Stimulated activated CD4-positive, alpha-beta T cell treated with anti-CD3 and anti-CD28 coated beads, Interleukin-15, amount 100 ng/mL, for 24 hours (primary cell): Measurements from ENCODE around the gene DOCK6.
A peak's percentile ranks its signal among the peaks of the same experiment; 100 is the strongest.

Experiments
- DNase-seq: peaks from one replicate; pipeline ENCODE4 v3.0.0-alpha.2; 2020

DOCK6 gene

DNA sequence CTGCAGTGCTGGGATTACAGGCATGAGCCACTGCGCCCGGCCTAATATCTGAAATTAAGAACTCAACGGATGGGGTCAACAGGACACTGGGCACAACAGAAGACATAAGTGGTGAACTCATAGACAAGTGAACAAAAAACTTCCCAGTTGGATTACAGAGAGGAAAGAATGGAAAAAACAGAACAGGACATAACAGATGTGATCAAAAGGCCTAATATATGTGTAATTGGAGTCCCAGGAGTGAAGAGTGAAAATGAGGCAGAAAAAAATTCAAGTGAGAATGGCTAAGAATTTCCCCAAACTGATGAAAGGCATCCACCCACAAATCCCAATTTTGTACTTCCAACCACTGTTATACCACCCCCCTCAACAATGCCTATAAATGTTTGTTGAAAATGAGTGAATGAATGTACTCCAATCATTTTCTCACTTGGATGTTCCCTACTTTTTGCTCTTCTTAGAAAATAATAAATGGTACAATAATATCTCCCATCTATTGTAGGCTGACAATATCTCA is 41.2 kb downstream of the DOCK6 start:
- no peak for DNase-seq

- no peak for DNase-seq
Measured at GRCh38 chr19:11214387-11214786, 47.9 kb downstream of the DOCK6 start.

- DNase-seq: no peak
Measured at GRCh38 chr19:11210656-11210928, 51.7 kb downstream of the DOCK6 start.

DNA sequence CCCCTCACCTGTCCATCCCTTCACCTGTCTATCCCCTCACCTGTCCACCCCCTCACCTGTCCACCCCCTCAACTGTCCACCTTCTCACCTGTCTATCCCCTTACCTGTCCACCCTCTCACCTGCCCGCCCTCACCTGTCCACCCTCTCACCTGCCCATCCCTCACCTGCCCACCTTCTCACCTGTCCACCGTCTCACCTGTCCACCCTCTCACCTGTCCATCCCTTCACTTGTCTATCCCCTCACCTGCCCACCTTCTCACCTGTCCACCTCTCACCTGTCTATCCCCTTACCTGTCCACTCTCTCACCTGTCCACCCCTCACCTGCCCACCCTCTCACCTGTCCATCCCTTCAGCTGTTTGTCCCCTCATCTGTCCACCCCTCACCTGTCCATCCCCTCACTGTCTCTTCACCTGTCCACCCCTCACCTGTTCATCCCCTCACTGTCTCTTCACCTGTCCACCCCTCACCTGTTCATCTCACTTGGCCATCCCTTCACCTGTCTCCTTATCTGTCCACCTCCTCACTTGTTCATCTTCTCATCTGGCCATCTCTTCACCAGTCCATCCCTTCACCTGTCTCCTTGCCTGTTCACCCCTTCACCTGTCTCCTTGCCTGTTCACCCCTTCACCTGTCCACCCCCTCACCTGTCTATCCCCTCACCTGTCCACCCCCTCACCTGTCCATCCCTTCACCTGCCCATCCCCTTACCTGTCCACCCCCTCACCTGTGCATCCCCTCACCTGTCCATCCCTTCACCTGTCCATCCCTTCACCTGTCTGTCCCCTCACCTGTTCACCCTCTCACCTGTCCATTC is 52.3 kb downstream of the DOCK6 start:
- DNase-seq: no peak

GRCh38 chr19:11208561-11209471 is 53.5 kb downstream of the DOCK6 start:
- no peak for DNase-seq

DNA sequence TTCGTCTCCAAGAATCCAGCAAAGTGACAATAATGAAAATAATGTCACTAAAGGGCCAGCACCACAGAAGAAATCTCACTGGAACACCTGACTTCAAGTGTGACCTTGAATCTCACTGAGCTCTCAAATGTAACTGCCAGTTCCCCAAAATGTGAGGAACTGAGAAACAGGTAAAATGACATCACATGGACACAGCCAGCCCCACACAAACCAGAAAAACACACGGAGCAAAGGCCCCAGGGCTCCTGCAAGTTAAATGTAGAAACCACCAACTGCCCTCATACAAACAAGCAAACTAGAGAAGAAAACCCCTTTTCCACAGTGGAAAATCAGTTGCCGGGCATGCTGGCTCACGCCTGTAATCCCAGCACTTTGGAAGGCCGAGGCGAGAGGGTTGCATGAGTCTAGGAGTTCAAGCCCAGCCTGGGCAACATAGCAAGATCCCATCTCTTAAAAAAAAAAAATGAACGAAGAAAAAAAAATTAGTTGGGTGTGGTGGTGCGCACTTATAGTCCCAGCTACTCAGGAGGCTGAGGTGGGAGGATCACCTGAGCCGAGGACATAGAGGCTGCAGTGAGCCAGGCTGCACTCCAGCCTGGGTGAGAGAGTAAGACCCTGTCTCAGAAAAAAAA is 56.3 kb downstream of the DOCK6 start:
- DNase-seq: no peak

DNA sequence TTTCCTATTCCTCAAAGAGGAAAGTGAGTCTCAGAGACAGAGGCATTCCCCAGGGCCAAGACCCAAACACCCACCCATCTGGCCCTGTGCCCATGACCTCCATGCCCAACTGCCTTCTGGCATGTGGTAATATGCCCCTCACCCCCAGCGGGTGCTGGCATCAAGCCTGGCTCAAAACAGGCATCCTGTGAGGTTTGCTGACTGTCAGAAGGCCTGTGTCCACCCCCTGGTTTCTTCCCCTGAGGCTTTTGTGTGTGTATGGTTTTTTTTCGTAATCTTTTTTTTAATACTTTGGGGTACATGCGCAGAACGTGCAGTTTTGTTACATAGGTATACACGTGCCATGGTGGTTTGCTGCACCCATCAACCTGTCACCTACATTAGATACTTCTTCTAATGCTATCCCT is 57.4 kb downstream of the DOCK6 start:
- no peak for DNase-seq

- no peak for DNase-seq
Measured at GRCh38 chr19:11204076-11204602, 58.2 kb downstream of the DOCK6 start.

DNA sequence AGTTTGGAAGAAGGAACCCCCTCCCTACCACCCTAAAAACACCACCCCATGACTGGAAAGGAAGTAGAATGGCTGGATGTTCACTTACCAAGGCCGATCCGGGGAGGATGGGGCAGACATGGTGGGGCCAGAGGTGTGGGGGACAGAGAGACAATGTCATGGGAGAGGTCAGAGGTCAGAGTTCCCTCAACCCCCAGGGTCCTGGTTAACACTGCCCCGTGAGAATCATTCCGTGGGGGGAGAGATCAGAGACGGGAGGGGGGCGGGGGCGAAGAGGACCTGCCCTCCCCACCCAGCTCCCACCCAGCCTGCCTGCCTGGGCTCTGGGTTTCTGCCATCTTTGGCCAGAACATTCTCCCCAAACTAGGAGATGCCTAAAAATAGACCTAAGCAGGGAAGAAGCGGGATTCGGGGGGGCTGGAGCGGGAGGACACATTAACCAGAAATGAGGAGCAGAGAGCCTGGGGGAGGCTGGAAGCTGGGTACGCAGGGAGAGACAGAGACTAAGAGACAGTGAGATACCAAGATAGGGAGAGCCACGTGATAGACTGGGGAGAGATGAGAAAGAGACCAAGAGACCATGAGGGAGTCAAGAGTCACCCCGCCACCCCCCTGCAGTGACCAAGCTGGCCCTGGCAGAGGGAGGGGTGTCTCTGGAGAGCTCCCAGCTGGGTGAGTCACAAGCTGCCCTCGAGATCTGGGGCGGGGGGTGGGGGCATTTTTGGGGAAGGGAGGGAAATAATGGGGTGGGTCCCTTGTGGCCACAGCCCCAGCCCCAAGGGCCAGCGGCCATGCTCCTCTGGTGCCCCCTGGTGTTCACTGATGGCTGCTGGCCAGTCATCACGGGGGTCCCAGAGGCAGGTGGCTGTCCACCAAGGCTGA is 58.9 kb downstream of the DOCK6 start:
- peak; percentile 52 for DNase-seq

GRCh38 chr19:11202488-11203193 is 59.7 kb downstream of the DOCK6 start:
- no peak for DNase-seq

GRCh38 chr19:11201791-11202190 is 60.5 kb downstream of the DOCK6 start:
- DNase-seq: no peak

DNA sequence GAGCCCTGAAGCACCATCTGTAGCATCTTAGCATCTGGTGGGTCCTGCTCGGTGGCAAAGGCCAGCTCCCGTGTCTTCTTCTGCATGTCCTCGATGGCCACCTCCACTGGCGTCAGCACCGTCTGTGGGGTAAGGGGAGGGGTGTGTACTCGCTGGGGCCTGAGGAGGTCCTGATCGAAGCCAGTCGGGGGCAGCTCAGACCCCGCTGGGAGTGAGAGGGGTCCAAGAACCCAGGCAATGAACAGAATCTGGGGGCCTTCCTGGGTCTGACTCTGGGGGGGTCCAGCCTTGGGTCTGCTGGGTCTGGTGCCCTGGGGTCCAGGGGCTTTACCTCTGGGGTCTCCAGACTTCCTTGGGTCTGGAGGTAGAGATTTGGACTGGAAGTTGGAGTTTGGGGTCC is 61.4 kb downstream of the DOCK6 start:
- no peak for DNase-seq

- DNase-seq: no peak
Measured at GRCh38 chr19:11200015-11200574, 62.2 kb downstream of the DOCK6 start.

DNA sequence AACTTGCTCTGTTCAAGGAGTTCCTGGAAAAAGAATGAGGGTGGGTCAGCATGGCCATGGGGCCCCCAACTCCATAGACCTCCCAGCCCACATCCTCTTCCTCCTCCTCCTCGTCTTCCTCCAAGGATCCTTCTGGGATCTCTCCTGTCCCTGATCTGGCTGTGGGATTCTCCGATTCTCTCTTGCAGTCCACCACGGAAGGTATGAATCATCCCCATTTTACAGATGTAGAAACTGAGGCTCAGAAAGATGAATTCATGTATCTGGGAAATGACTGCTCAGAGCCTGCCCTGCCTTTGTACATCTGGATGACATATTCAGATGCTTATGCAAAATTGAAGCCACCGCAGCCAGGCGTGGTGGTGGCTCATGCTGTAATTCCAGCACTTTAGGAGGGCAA is 62.8 kb downstream of the DOCK6 start:
- no peak for DNase-seq

GRCh38 chr19:11198769-11199424 is 63.4 kb downstream of the DOCK6 start:
- no peak for DNase-seq

DNA sequence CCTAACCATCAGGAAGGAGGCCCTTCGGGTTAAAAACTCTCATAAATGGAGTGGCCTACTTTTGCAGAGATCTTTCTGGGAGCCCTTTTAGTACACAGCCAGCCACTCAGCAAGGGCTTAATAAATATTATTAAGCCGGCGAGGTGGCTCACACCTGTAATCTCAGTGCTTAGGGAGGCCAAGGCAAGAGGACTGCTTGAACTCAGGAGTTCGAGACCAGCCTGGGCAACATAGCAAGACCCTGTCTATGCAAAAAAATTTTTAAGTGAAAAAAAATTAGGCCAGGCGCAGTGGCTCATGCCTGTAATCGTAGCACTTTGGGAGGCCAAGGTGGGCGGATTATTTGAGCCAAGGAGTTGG is 64.2 kb downstream of the DOCK6 start:
- DNase-seq: no peak

GRCh38 chr19:11197291-11198174 is 64.8 kb downstream of the DOCK6 start, which contains the start of gene KANK2:
Gene KANK2, minus strand, starts transcription at chr19:11197545. Its CDS starts 3,034 bp downstream, at chr19:11194511.
- peak; percentile 82 for DNase-seq

GRCh38 chr19:11196406-11197287 is 65.7 kb downstream of the DOCK6 start:
- DNase-seq: no peak
